GM18526 (cell line): ENCODE measurements around the gene CDH4.

ENCODE experiments used
- POLR2A ChIP-seq: IDR thresholded peaks from 3 replicates; pipeline ENCODE4 v1.6.1; 2011; ENCODE audit not compliant: insufficient read length; ENCODE audit errors: extremely low read depth

CDH4 gene

GRCh38 chr20:61324906-61325305 is 72.8 kb downstream of the CDH4 start:
- no peak for TF ChIP-seq POLR2A

- TF ChIP-seq POLR2A = no peak
Measured at GRCh38 chr20:61325718-61326117, 73.7 kb downstream of the CDH4 start.

GRCh38 chr20:61328911-61329558 is 77.0 kb downstream of the CDH4 start:
- no peak for TF ChIP-seq POLR2A

GRCh38 chr20:61330441-61330840 is 78.4 kb downstream of the CDH4 start:
- TF ChIP-seq POLR2A = no peak

- TF ChIP-seq POLR2A = no peak
Measured at GRCh38 chr20:61331543-61331942, 79.5 kb downstream of the CDH4 start.

GRCh38 chr20:61332016-61332975 is 80.2 kb downstream of the CDH4 start:
- no peak for TF ChIP-seq POLR2A

GRCh38 chr20:61333484-61334108 is 81.5 kb downstream of the CDH4 start:
- no peak for TF ChIP-seq POLR2A

- TF ChIP-seq POLR2A = no peak
Measured at GRCh38 chr20:61340157-61340556, 88.1 kb downstream of the CDH4 start.

- no peak for TF ChIP-seq POLR2A
Measured at GRCh38 chr20:61341605-61342004, 89.5 kb downstream of the CDH4 start.

GRCh38 chr20:61343934-61344333 is 91.9 kb downstream of the CDH4 start:
- TF ChIP-seq POLR2A = no peak

- no peak for TF ChIP-seq POLR2A
Measured at GRCh38 chr20:61345656-61346055, 93.6 kb downstream of the CDH4 start.

GRCh38 chr20:61346996-61347395 is 94.9 kb downstream of the CDH4 start:
- TF ChIP-seq POLR2A = no peak

- no peak for TF ChIP-seq POLR2A
Measured at GRCh38 chr20:61347443-61347842, 95.4 kb downstream of the CDH4 start.

- TF ChIP-seq POLR2A = no peak
Measured at GRCh38 chr20:61349447-61350165, 97.5 kb downstream of the CDH4 start.
